ENCODE measurements around the gene PRRC2B.

DNA sequence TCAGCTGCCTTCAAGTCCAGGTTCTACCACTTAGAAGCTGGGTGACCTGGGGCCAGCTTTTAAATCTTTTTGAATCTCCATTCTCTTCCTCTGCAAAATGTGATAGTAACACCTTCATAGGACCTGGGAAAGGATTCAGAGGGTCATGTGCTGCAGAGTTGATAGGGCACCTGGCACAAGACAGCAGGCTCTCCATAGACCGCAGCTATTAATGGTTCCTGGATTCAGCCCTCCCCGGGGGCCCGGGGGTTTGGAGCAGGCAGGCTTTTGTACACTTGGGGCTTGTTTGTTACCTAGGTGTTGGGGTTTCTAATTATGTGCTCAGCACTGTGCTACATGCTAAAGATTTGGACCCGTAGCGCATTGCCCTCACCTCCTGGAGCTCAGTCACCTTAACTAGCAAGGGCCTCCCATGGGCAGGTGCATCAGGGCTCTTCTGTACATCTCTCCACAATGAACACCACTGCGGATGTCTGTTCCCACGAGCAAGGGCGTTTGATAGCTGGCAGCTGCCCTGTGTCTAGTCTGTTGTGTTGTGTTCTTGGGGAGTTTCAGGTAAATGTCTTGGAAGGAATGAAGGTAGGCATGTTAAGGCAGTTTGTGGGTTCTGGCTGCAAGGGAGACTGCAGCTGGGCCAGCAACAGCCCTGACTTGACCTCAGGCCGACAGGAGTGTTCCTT lies 12.1 kb downstream of the PRRC2B start:
- no peak for TF ChIP-seq POLR2A (IDR thresholded peaks at IDR 0.05)
- TF ChIP-seq, protein P1, sequence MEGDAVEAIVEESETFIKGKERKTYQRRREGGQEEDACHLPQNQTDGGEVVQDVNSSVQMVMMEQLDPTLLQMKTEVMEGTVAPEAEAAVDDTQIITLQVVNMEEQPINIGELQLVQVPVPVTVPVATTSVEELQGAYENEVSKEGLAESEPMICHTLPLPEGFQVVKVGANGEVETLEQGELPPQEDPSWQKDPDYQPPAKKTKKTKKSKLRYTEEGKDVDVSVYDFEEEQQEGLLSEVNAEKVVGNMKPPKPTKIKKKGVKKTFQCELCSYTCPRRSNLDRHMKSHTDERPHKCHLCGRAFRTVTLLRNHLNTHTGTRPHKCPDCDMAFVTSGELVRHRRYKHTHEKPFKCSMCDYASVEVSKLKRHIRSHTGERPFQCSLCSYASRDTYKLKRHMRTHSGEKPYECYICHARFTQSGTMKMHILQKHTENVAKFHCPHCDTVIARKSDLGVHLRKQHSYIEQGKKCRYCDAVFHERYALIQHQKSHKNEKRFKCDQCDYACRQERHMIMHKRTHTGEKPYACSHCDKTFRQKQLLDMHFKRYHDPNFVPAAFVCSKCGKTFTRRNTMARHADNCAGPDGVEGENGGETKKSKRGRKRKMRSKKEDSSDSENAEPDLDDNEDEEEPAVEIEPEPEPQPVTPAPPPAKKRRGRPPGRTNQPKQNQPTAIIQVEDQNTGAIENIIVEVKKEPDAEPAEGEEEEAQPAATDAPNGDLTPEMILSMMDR (IDR thresholded peaks at IDR 0.05) = no peak
